Neuronal stem cell (in vitro differentiated cells): ENCODE data around the gene CACNA2D2.
A peak's percentile ranks its signal among the peaks of the same experiment; 100 is the strongest.

Experiments
- DNase-seq: peaks from one replicate; pipeline ENCODE4 v3.0.0-alpha.2; 2013; ENCODE audit warnings: low spot score
- H2AFZ ChIP-seq: one replicate; pipeline ENCODE4 v1.6.1; 2013; ENCODE audit warnings: mild to moderate bottlenecking, low read length, inconsistent platforms
- H2AK5ac ChIP-seq: 2 replicates; pipeline ENCODE4 v1.6.1; 2013; ENCODE audit warnings: low read depth, mild to moderate bottlenecking, inconsistent platforms, low read length, moderate library complexity, mixed read lengths
- H2BK120ac ChIP-seq: 2 replicates; pipeline ENCODE4 v1.6.1; 2013; ENCODE audit warnings: low read depth, mild to moderate bottlenecking, inconsistent platforms, low read length, moderate library complexity, mixed read lengths
- H2BK12ac ChIP-seq: one replicate; pipeline ENCODE4 v1.6.1; 2013; ENCODE audit warnings: low read length, inconsistent platforms
- H2BK15ac ChIP-seq: 2 replicates; pipeline ENCODE4 v1.6.1; 2013; ENCODE audit warnings: mild to moderate bottlenecking, low read length, inconsistent platforms, mixed read lengths
- H2BK5ac ChIP-seq: one replicate; pipeline ENCODE4 v1.6.1; 2013; ENCODE audit warnings: inconsistent platforms, mild to moderate bottlenecking, low read length, moderate library complexity
- H3K14ac ChIP-seq: one replicate; pipeline ENCODE4 v1.6.1; 2013; ENCODE audit warnings: low read length, inconsistent platforms
- H3K18ac ChIP-seq: 2 replicates; pipeline ENCODE4 v1.6.1; 2013; ENCODE audit warnings: low read length, inconsistent platforms
- H3K23ac ChIP-seq: 2 replicates; pipeline ENCODE4 v1.6.1; 2013; ENCODE audit warnings: low read depth, mild to moderate bottlenecking, mixed read lengths, low read length, inconsistent platforms; ENCODE audit not compliant: poor library complexity
- H3K27ac ChIP-seq: replicated peaks from 3 replicates; pipeline ENCODE4 v1.5.1; 2013; ENCODE audit warnings: low read length, inconsistent platforms
- H3K27me3 ChIP-seq, 3 experiments: 2 replicates each; pipeline ENCODE4 v1.6.1; 2013; ENCODE audit warnings: low read length in 3 of 3, mild to moderate bottlenecking in 2 of 3, inconsistent platforms in 1 of 3, low read depth in 1 of 3, mixed read lengths in 1 of 3, moderate library complexity in 1 of 3; ENCODE audit not compliant: control insufficient read depth in 3 of 3, insufficient read depth in 3 of 3
- H3K36me3 ChIP-seq, 2 donors: replicated peaks in 1 of 2; 2 replicates each; pipeline ENCODE4 v1.6.1; 2013; ENCODE audit warnings: low read length in 2 of 2; ENCODE audit not compliant: control insufficient read depth in 2 of 2, insufficient read depth in 2 of 2
- H3K4ac ChIP-seq: 2 replicates; pipeline ENCODE4 v1.6.1; 2013; ENCODE audit warnings: inconsistent platforms, mild to moderate bottlenecking, low read length, moderate library complexity
- H3K4me1 ChIP-seq, 2 donors: 1 replicate in 1 of 2; 2 replicates in 1 of 2; pipeline ENCODE4 v1.6.1; 2013; ENCODE audit warnings: low read length in 2 of 2, low read depth in 1 of 2; ENCODE audit not compliant: control insufficient read depth in 2 of 2, insufficient read depth in 1 of 2
- H3K4me2 ChIP-seq: one replicate; pipeline ENCODE4 v1.6.1; 2013; ENCODE audit warnings: mild to moderate bottlenecking, low read length, inconsistent platforms; ENCODE audit not compliant: insufficient read depth, poor library complexity, severe bottlenecking
- H3K4me3 ChIP-seq, 2 donors: 2 replicates each; pipeline ENCODE4 v1.5.1; 2013; ENCODE audit warnings: low read length in 2 of 2, mild to moderate bottlenecking in 2 of 2, inconsistent platforms in 1 of 2, moderate library complexity in 1 of 2
- H3K79me1 ChIP-seq: one replicate; pipeline ENCODE4 v1.6.1; 2013; ENCODE audit warnings: low read depth, mild to moderate bottlenecking, inconsistent platforms, low read length, moderate library complexity
- H3K9ac ChIP-seq: one replicate; pipeline ENCODE4 v1.6.1; 2013; ENCODE audit warnings: mild to moderate bottlenecking, low read depth, low read length, inconsistent platforms; ENCODE audit not compliant: poor library complexity
- H3K9me3 ChIP-seq, 2 donors: replicated peaks in 1 of 2; 2 replicates each; pipeline versions ENCODE3 to v1.6.1; 2013; ENCODE audit warnings: low read length in 2 of 2, mild to moderate bottlenecking in 2 of 2, inconsistent platforms in 1 of 2, low read depth in 1 of 2, mixed read lengths in 1 of 2, moderate library complexity in 1 of 2; ENCODE audit not compliant: control insufficient read depth in 2 of 2, insufficient read depth in 1 of 2
- H4K8ac ChIP-seq: one replicate; pipeline ENCODE4 v1.6.1; 2013; ENCODE audit warnings: low read depth, mild to moderate bottlenecking, inconsistent platforms, low read length, moderate library complexity
- H4K91ac ChIP-seq: one replicate; pipeline ENCODE4 v1.6.1; 2013; ENCODE audit warnings: low read length, low read depth, mild to moderate bottlenecking, inconsistent platforms; ENCODE audit not compliant: poor library complexity
- WGBS, 2 donors: extraction: QIAGEN DNeasy Blood & Tissue Kit; methylation state at CpG; one replicate each; pipeline ENCODE4 v1.1.7; 2013; ENCODE audit warnings: missing lambda C conversion rate in 2 of 2, mixed read lengths in 1 of 2; ENCODE audit not compliant: insufficient read length in 2 of 2, insufficient replicate concordance in 1 of 2; ENCODE audit errors: extremely low coverage in 2 of 2; 5-methylcytosine and 5-hydroxymethylcytosine counted together

The CACNA2D2 gene

GRCh38 chr3:50455161-50456018, 48.0 kb downstream of the CACNA2D2 start:
- peaks cover 0 to 24% (median 0%) of the 10 kb centered on the region in 3 experiments for H3K27me3 ChIP-seq
- no peak overlapping the region for H3K4ac ChIP-seq
- H2BK120ac ChIP-seq: no peak overlapping the region
- DNase-seq: no peak
- no peaks in the 10 kb centered on the region for H3K79me1 ChIP-seq
- peak overlapping the region; percentile 79 for H2AFZ ChIP-seq
- H3K14ac ChIP-seq: peak overlapping the region; percentile 59
- H3K4me2 ChIP-seq: no peak overlapping the region
- H2BK5ac ChIP-seq: no peak overlapping the region
- H3K4me3 ChIP-seq: no peak overlapping the region
- H4K91ac ChIP-seq: no peak overlapping the region
- no peak overlapping the region for H3K27ac ChIP-seq
- peak overlapping the region; percentile 2 for H2AK5ac ChIP-seq
- H3K23ac ChIP-seq: no peak overlapping the region
- H2BK12ac ChIP-seq: peak overlapping the region; percentile 64
- peak overlapping the region; percentile 75 for H3K9ac ChIP-seq
- H2BK15ac ChIP-seq: no peak overlapping the region
- peak overlapping the region; percentile 83 for H3K18ac ChIP-seq
- H3K4me1 ChIP-seq: peaks cover 5 to 24% of the 10 kb centered on the region in 2 donors
- H3K9me3 ChIP-seq: no peaks in the 10 kb centered on the region
- H4K8ac ChIP-seq: no peak overlapping the region
- no peaks in the 10 kb centered on the region for H3K36me3 ChIP-seq
- no CpG with 5 or more reads among the region's 31 CpGs for WGBS, 2 donors

GRCh38 chr3:50454481-50455070, 48.9 kb downstream of the CACNA2D2 start:
- no peaks in the 10 kb centered on the region for H3K9me3 ChIP-seq
- no peaks in the 10 kb centered on the region for H3K79me1 ChIP-seq
- no peak overlapping the region for H3K4me2 ChIP-seq
- H3K27me3 ChIP-seq: peaks cover 0 to 24% (median 0%) of the 10 kb centered on the region in 3 experiments
- H2AFZ ChIP-seq: peak overlapping the region; percentile 79
- H3K36me3 ChIP-seq: no peaks in the 10 kb centered on the region
- peaks cover 7 to 30% of the 10 kb centered on the region in 2 donors for H3K4me1 ChIP-seq
- no peak overlapping the region for H3K23ac ChIP-seq
- no peak overlapping the region for H4K8ac ChIP-seq
- H3K9ac ChIP-seq: peak overlapping the region; percentile 75
- no peak overlapping the region for H2BK5ac ChIP-seq
- H2BK12ac ChIP-seq: peak overlapping the region; percentile 64
- no peak overlapping the region for H3K4me3 ChIP-seq
- peak overlapping the region; percentile 83 for H3K18ac ChIP-seq
- DNase-seq: no peak
- peak overlapping the region; percentile 59 for H3K14ac ChIP-seq
- no peak overlapping the region for H3K27ac ChIP-seq
- H4K91ac ChIP-seq: no peak overlapping the region
- WGBS, 2 donors: no CpG with 5 or more reads among the region's 10 CpGs
- H2BK120ac ChIP-seq: no peak overlapping the region
- H2BK15ac ChIP-seq: peak overlapping the region; percentile 41
- no peak overlapping the region for H3K4ac ChIP-seq
- peak overlapping the region; percentile 89 for H2AK5ac ChIP-seq

- H3K4ac ChIP-seq: no peak overlapping the region
- no CpG with 5 or more reads among the region's 13 CpGs for WGBS, 2 donors
- no peak overlapping the region for H3K4me3 ChIP-seq
These were observed 49.5 kb downstream of the CACNA2D2 start for GRCh38 chr3:50453907-50454306.

More at GRCh38 chr3:50453907-50454306, 49.5 kb downstream of the CACNA2D2 start:
- DNase-seq: no peak
- Histone ChIP-seq H2AFZ (peak overlapping the region; percentile 79), H2BK120ac (no peak overlapping the region), H3K9me3 (no peaks in the 10 kb centered on the region), H3K79me1 (no peaks in the 10 kb centered on the region), H2BK5ac (no peak overlapping the region), H2BK12ac (no peak overlapping the region), H3K4me2 (no peak overlapping the region), H3K27me3 (peaks cover 0 to 29% (median 0%) of the 10 kb centered on the region in 3 experiments), H3K27ac (no peak overlapping the region), H3K23ac (no peak overlapping the region), H4K8ac (no peak overlapping the region), H3K14ac (no peak overlapping the region), H4K91ac (no peak overlapping the region), H3K18ac (peak overlapping the region; percentile 74), H2BK15ac (peak overlapping the region; percentile 42), H2AK5ac (peak overlapping the region; percentile 89), H3K9ac (no peak overlapping the region), H3K4me1 (peaks cover 7 to 34% of the 10 kb centered on the region in 2 donors), H3K36me3 (no peaks in the 10 kb centered on the region)
